ENCODE data around the gene EIF6.

DNA sequence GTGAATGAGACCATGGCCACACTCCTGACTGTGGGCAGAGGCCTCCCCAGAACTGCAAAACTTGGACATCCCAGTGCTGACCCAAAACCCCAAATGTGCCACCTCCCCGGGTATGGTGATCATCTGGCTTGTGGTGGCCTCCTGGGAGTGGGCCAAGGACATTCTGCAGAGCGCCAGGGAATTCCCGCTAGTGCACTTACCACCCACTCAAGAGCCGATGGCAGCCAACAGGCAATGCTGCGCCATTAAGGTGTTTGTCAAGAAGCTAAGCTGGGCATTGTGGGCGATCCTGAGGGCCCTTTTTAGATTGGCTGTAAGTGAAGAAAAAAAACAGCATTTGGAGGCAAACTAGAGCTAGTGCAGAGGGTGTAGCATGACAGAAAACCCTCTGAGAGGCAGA lies 48.7 kb downstream of the EIF6 start:
- TF ChIP-seq, protein P1, sequence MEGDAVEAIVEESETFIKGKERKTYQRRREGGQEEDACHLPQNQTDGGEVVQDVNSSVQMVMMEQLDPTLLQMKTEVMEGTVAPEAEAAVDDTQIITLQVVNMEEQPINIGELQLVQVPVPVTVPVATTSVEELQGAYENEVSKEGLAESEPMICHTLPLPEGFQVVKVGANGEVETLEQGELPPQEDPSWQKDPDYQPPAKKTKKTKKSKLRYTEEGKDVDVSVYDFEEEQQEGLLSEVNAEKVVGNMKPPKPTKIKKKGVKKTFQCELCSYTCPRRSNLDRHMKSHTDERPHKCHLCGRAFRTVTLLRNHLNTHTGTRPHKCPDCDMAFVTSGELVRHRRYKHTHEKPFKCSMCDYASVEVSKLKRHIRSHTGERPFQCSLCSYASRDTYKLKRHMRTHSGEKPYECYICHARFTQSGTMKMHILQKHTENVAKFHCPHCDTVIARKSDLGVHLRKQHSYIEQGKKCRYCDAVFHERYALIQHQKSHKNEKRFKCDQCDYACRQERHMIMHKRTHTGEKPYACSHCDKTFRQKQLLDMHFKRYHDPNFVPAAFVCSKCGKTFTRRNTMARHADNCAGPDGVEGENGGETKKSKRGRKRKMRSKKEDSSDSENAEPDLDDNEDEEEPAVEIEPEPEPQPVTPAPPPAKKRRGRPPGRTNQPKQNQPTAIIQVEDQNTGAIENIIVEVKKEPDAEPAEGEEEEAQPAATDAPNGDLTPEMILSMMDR (IDR thresholded peaks at IDR 0.05): no peak
- no peak for TF ChIP-seq POLR2A (IDR thresholded peaks at IDR 0.05)
